Mesenchymal stem cell (in vitro differentiated cells and primary cell): ENCODE measurements around the gene SLC2A6.

ENCODE experiments used
- DNase-seq: peaks from one replicate; pipeline ENCODE4 v3.0.0-alpha.2; 2013
- H2AFZ ChIP-seq: one replicate; pipeline ENCODE4 v1.6.1; 2013; ENCODE audit warnings: low read depth, mild to moderate bottlenecking, control low read depth, inconsistent platforms, low read length, moderate library complexity
- H2AK5ac ChIP-seq: 2 replicates; pipeline ENCODE4 v1.6.1; 2013; ENCODE audit warnings: low read length, moderate library complexity, mild to moderate bottlenecking, inconsistent platforms; ENCODE audit not compliant: severe bottlenecking
- H2BK120ac ChIP-seq: one replicate; pipeline ENCODE4 v1.6.1; 2013; ENCODE audit warnings: low read depth, mild to moderate bottlenecking, inconsistent platforms, low read length, moderate library complexity
- H2BK12ac ChIP-seq, 2 experiments: one replicate each; pipeline ENCODE4 v1.6.1; 2013; ENCODE audit warnings: inconsistent platforms in 2 of 2, low read length in 2 of 2, mild to moderate bottlenecking in 2 of 2, moderate library complexity in 2 of 2, control low read depth in 1 of 2
- H2BK15ac ChIP-seq: one replicate; pipeline ENCODE4 v1.6.1; 2013; ENCODE audit warnings: mild to moderate bottlenecking, low read depth, inconsistent platforms; ENCODE audit not compliant: poor library complexity, severe bottlenecking
- H2BK5ac ChIP-seq: 2 replicates; pipeline ENCODE4 v1.6.1; 2013; ENCODE audit warnings: low read depth, mild to moderate bottlenecking, low read length, control low read depth, inconsistent platforms; ENCODE audit not compliant: poor library complexity, severe bottlenecking
- H3K14ac ChIP-seq, 2 experiments: one replicate each; pipeline ENCODE4 v1.6.1; 2013; ENCODE audit warnings: inconsistent platforms in 2 of 2, low read length in 2 of 2, control low read depth in 1 of 2, mild to moderate bottlenecking in 1 of 2, moderate library complexity in 1 of 2
- H3K18ac ChIP-seq, 2 experiments: one replicate each; pipeline ENCODE4 v1.6.1; 2013; ENCODE audit warnings: inconsistent platforms in 2 of 2, low read length in 2 of 2, control low read depth in 1 of 2, low read depth in 1 of 2, mild to moderate bottlenecking in 1 of 2
- H3K23ac ChIP-seq, 2 experiments: one replicate each; pipeline ENCODE4 v1.6.1; 2013; ENCODE audit warnings: inconsistent platforms in 2 of 2, low read length in 2 of 2, mild to moderate bottlenecking in 2 of 2, moderate library complexity in 2 of 2, control low read depth in 1 of 2
- H3K27ac ChIP-seq: 2 replicates; pipeline ENCODE4 v1.5.1; 2013; ENCODE audit warnings: mild to moderate bottlenecking, moderate library complexity, low read length, control low read depth, inconsistent platforms; ENCODE audit not compliant: poor library complexity, severe bottlenecking
- H3K27me3 ChIP-seq, 2 experiments: 2 replicates each; pipeline versions ENCODE4 v1.6.1 to v1.7.0; 2013; ENCODE audit warnings: low read length in 2 of 2, mild to moderate bottlenecking in 2 of 2, moderate library complexity in 2 of 2, control low read depth in 1 of 2, inconsistent platforms in 1 of 2; ENCODE audit not compliant: control insufficient read depth in 1 of 2, insufficient read depth in 1 of 2
- H3K36me3 ChIP-seq, 2 experiments: 2 replicates each; pipeline versions ENCODE4 v1.6.1 to v1.7.0; 2013; ENCODE audit warnings: low read length in 2 of 2, control low read depth in 1 of 2, inconsistent platforms in 1 of 2, low read depth in 1 of 2, mild to moderate bottlenecking in 1 of 2; ENCODE audit not compliant: insufficient read depth in 2 of 2, control insufficient read depth in 1 of 2
- H3K4ac ChIP-seq, 2 experiments: one replicate each; pipeline ENCODE4 v1.6.1; 2013; ENCODE audit warnings: inconsistent platforms in 2 of 2, low read length in 2 of 2, mild to moderate bottlenecking in 2 of 2, moderate library complexity in 2 of 2, control low read depth in 1 of 2, low read depth in 1 of 2
- H3K4me1 ChIP-seq: 2 replicates; pipeline ENCODE4 v1.6.1; 2013; ENCODE audit warnings: low read depth, low read length, control low read depth; ENCODE audit not compliant: control insufficient read depth, insufficient read depth
- H3K4me2 ChIP-seq: 2 replicates; pipeline ENCODE4 v1.6.1; 2013; ENCODE audit warnings: low read length, mild to moderate bottlenecking, inconsistent platforms; ENCODE audit not compliant: poor library complexity, severe bottlenecking
- H3K4me3 ChIP-seq, 2 experiments: 2 replicates each; pipeline versions ENCODE4 v1.5.1 to v1.7.0; 2013; ENCODE audit warnings: low read length in 2 of 2, mild to moderate bottlenecking in 2 of 2, control low read depth in 1 of 2, low read depth in 1 of 2; ENCODE audit not compliant: insufficient read depth in 1 of 2
- H3K79me1 ChIP-seq: replicated peaks from 2 replicates; pipeline ENCODE4 v1.6.1; 2013; ENCODE audit warnings: mild to moderate bottlenecking, control low read depth, low read length, inconsistent platforms; ENCODE audit not compliant: poor library complexity, severe bottlenecking
- H3K9ac ChIP-seq: 2 replicates; pipeline ENCODE4 v1.7.0; 2013; ENCODE audit warnings: mild to moderate bottlenecking, low read length, moderate library complexity
- H3K9me3 ChIP-seq: 2 replicates; pipeline ENCODE4 v1.7.0; 2013; ENCODE audit warnings: mild to moderate bottlenecking, low read length; ENCODE audit not compliant: control insufficient read depth
- H4K8ac ChIP-seq: one replicate; pipeline ENCODE4 v1.6.1; 2013; ENCODE audit warnings: inconsistent platforms, mild to moderate bottlenecking, low read length, moderate library complexity
- H4K91ac ChIP-seq: one replicate; pipeline ENCODE4 v1.6.1; 2013; ENCODE audit warnings: mild to moderate bottlenecking, low read length, inconsistent platforms
- WGBS: methylation state at CpG from one replicate; pipeline ENCODE4 v1.1.7; 2013; ENCODE audit warnings: mixed read lengths; 5-methylcytosine and 5-hydroxymethylcytosine counted together

SLC2A6 gene

DNA sequence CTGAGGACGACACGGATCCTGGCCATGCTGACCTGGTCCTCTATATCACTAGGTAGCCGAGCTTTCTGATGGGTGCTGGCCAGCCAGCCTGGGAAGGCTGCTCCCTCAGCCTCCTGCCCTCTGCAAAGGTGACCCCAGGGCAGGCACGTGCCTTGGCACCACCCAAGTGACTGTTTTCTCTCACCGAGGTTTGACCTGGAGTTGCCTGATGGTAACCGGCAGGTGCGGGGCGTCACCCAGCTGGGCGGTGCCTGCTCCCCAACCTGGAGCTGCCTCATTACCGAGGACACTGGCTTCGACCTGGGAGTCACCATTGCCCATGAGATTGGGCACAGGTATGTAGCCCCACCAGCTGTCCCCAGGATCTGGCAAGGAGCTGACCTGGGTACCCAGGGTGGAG is 52.9 kb downstream of the SLC2A6 start:
- Histone ChIP-seq H3K23ac (no peak overlapping the region), H3K14ac (no peak overlapping the region), H3K18ac (no peak overlapping the region), H2BK12ac (no peak overlapping the region), H3K9me3 (no peaks in the 10 kb centered on the region), H3K4me1 (peaks cover 18% of the 10 kb centered on the region), H3K4ac (no peak overlapping the region), H2AK5ac (no peak overlapping the region), H3K36me3 (no peaks in the 10 kb centered on the region), H3K9ac (no peak overlapping the region), H2BK120ac (no peak overlapping the region), H2BK5ac (no peak overlapping the region), H4K8ac (no peak overlapping the region), H3K27ac (no peak overlapping the region), H3K4me3 (no peak overlapping the region), H2AFZ (no peak overlapping the region), H3K4me2 (no peak overlapping the region), H4K91ac (no peak overlapping the region), H3K79me1 (no peaks in the 10 kb centered on the region), H2BK15ac (peak overlapping the region; percentile 15), H3K27me3 (peaks cover 14 to 33% of the 10 kb centered on the region in 2 experiments)
- no peak for DNase-seq
- WGBS: 89% methylated on average over 11 of the region's 11 CpGs

DNA sequence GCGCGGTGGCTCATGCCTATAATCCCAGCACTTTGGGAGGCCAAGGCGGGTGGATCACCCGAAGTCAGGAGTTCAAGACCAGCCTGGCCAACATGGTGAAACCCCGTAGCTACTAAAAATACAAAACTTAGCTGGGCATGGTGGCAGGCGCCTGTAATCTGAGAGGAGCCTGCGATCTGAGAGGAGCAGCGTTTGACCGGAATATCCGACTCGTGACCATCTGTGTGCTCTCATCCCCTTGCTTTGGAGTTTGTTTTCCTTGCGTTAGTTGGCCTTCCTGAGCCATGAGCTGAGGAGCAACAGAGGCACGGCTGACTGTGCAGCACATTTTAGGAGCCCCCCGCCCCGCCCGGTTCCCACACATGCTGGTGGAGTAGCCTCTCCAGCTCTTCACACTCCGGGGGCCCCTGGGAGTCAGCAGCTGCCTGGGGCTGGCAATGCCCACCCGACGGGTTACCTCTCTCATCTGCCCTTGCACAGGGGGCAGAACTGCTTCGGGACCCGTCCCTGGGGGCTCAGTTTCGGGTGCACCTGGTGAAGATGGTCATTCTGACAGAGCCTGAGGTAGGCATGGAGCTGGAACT is 53.8 kb downstream of the SLC2A6 start:
- H3K4me1 ChIP-seq: peaks cover 18% of the 10 kb centered on the region
- H2AK5ac ChIP-seq: no peak overlapping the region
- DNase-seq: no peak
- H3K18ac ChIP-seq: no peak overlapping the region
- H3K4ac ChIP-seq: no peak overlapping the region
- WGBS: 88% methylated on average over 22 of the region's 22 CpGs
- H3K4me3 ChIP-seq: no peak overlapping the region
- H2BK15ac ChIP-seq: no peak overlapping the region
- no peaks in the 10 kb centered on the region for H3K36me3 ChIP-seq
- H3K27ac ChIP-seq: no peak overlapping the region
- no peaks in the 10 kb centered on the region for H3K79me1 ChIP-seq
- no peak overlapping the region for H3K9ac ChIP-seq
- H2BK120ac ChIP-seq: no peak overlapping the region
- no peak overlapping the region for H2AFZ ChIP-seq
- no peak overlapping the region for H3K14ac ChIP-seq
- H2BK12ac ChIP-seq: no peak overlapping the region
- H4K91ac ChIP-seq: no peak overlapping the region
- no peak overlapping the region for H2BK5ac ChIP-seq
- no peaks in the 10 kb centered on the region for H3K9me3 ChIP-seq
- H4K8ac ChIP-seq: no peak overlapping the region
- H3K23ac ChIP-seq: no peak overlapping the region
- H3K27me3 ChIP-seq: peaks cover 14 to 31% of the 10 kb centered on the region in 2 experiments
- H3K4me2 ChIP-seq: no peak overlapping the region

DNA sequence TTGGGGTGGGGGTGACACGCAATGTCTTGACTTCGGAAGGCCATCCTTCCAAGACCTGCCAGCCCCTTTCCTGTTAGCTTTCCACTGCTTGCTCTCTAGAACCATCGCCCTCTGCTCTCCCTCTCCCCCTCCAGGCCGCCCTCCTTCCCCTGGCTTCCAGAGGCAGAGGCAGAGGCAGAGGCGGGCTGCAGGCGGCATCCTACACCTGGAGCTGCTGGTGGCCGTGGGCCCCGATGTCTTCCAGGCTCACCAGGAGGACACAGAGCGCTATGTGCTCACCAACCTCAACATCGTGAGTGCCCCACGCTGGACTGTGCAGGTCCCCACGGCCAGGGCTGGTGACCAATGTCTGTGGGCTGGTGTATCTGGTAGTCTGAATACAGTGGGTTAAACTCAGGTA is 54.7 kb downstream of the SLC2A6 start:
- 98% methylated on average over 8 of the region's 12 CpGs for whole genome bisulfite sequencing
- Histone ChIP-seq H4K8ac (peak overlapping the region; percentile 47), H3K4me1 (peaks cover 12% of the 10 kb centered on the region), H3K36me3 (no peaks in the 10 kb centered on the region), H2AK5ac (no peak overlapping the region), H3K9ac (no peak overlapping the region), H2BK5ac (no peak overlapping the region), H3K4ac (peak overlapping the region in 1 of 2 experiments; percentile 80), H2BK15ac (peak overlapping the region; percentile 44), H3K4me2 (no peak overlapping the region), H3K18ac (peak overlapping the region; percentile 64 to 90), H3K79me1 (no peaks in the 10 kb centered on the region), H3K23ac (no peak overlapping the region), H2AFZ (no peak overlapping the region), H3K14ac (no peak overlapping the region), H2BK120ac (no peak overlapping the region), H3K27ac (no peak overlapping the region), H4K91ac (peak overlapping the region; percentile 80), H3K4me3 (no peak overlapping the region), H3K27me3 (peaks cover 14 to 21% of the 10 kb centered on the region in 2 experiments), H2BK12ac (peak overlapping the region; percentile 70 to 97), H3K9me3 (no peaks in the 10 kb centered on the region)
- no peak for DNase-seq

DNA sequence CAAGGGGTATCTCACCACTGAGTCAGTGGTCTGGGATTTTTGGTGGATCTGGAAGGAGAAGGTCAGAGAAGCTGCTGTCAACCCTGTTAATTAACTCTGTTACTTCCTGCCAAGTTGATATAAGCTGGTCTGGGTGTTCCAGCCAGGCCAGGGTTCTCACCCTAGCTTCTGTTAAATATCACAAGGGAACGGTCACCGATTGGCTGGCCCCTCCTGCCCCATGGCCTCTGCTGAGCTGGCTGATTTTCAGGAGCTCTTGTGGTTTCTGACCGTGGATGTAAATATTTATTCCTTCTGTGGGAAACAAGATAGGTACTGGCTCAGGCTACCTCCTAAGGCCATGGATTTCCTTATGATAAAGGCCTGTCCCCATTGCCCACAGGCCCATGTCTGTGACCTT is 55.7 kb downstream of the SLC2A6 start:
- H3K27me3 ChIP-seq: peaks cover 13 to 16% of the 10 kb centered on the region in 2 experiments
- H3K79me1 ChIP-seq: no peaks in the 10 kb centered on the region
- H3K4me1 ChIP-seq: peaks cover 3% of the 10 kb centered on the region
- no peak overlapping the region for H2AK5ac ChIP-seq
- no peak overlapping the region for H3K14ac ChIP-seq
- H2BK12ac ChIP-seq: peak overlapping the region; percentile 38 to 97
- peak overlapping the region in 1 of 2 experiments; percentile 76 for H3K4ac ChIP-seq
- peak overlapping the region; percentile 87 for H4K8ac ChIP-seq
- peak overlapping the region; percentile 14 for H2AFZ ChIP-seq
- no peak overlapping the region for H2BK5ac ChIP-seq
- H4K91ac ChIP-seq: peak overlapping the region; percentile 95
- H2BK120ac ChIP-seq: no peak overlapping the region
- no peaks in the 10 kb centered on the region for H3K36me3 ChIP-seq
- 23% methylated on average over 3 of the region's 3 CpGs for WGBS
- no peak overlapping the region for H3K4me3 ChIP-seq
- peak overlapping the region; percentile 61 to 90 for H3K18ac ChIP-seq
- DNase-seq: peak; percentile 89
- H3K9ac ChIP-seq: no peak overlapping the region
- no peaks in the 10 kb centered on the region for H3K9me3 ChIP-seq
- H3K4me2 ChIP-seq: no peak overlapping the region
- H2BK15ac ChIP-seq: peak overlapping the region; percentile 96
- no peak overlapping the region for H3K27ac ChIP-seq
- H3K23ac ChIP-seq: no peak overlapping the region
